GM18508 (cell line): ENCODE results near the gene KLHL7.
"Not testable (repeated sequence)": the region's sequence is repeated elsewhere in the genome, so short reads cannot be mapped to it uniquely, and the experiment has no call there.

Experiments
- ATAC-seq: cut with Tn5 transposase; IDR thresholded peaks from one replicate; pipeline ENCODE4 v1.9.1; 2021; ENCODE audit warnings: moderate number of reproducible peaks; ENCODE audit not compliant: insufficient read depth, unreplicated experiment

KLHL7 gene

GRCh38 chr7:23168111-23168885 lies 62.7 kb downstream of the KLHL7 start:
- ATAC-seq = no peak

- no peak for ATAC-seq
Measured at GRCh38 chr7:23175938-23176337, 70.4 kb downstream of the KLHL7 start.

- peak; percentile 86 for ATAC-seq
Measured at GRCh38 chr7:23181684-23182553, 76.3 kb downstream of the KLHL7 start, which contains the start of gene NUP42. Gene NUP42 (plus strand): TSS chr7:23182048. CDS start chr7:23182086, 38 bp downstream.

- ATAC-seq = no peak
Measured at GRCh38 chr7:23183279-23184012, 77.9 kb downstream of the KLHL7 start.

- no peak for ATAC-seq
Measured at GRCh38 chr7:23184291-23184690, 78.7 kb downstream of the KLHL7 start.

GRCh38 chr7:23184709-23185359 lies 79.2 kb downstream of the KLHL7 start:
- no peak for ATAC-seq

GRCh38 chr7:23185980-23186379 lies 80.4 kb downstream of the KLHL7 start:
- no peak for ATAC-seq

- no peak for ATAC-seq
Measured at GRCh38 chr7:23191022-23191421, 85.4 kb downstream of the KLHL7 start.

GRCh38 chr7:23193650-23194227 lies 88.2 kb downstream of the KLHL7 start:
- not testable (repeated sequence) for ATAC-seq

GRCh38 chr7:23196306-23196705 lies 90.7 kb downstream of the KLHL7 start:
- no peak for ATAC-seq

- ATAC-seq = not testable (repeated sequence)
Measured at GRCh38 chr7:23197745-23198144, 92.2 kb downstream of the KLHL7 start.

- no peak for ATAC-seq
Measured at GRCh38 chr7:23200331-23200730, 94.7 kb downstream of the KLHL7 start.

GRCh38 chr7:23204241-23204640 lies 98.7 kb downstream of the KLHL7 start:
- ATAC-seq = no peak

GRCh38 chr7:23205577-23205908 lies 100.0 kb downstream of the KLHL7 start:
- no peak for ATAC-seq

- ATAC-seq = no peak
Measured at GRCh38 chr7:23205909-23206767, 100.6 kb downstream of the KLHL7 start.

GRCh38 chr7:23207021-23207420 lies 101.4 kb downstream of the KLHL7 start:
- ATAC-seq = no peak

- no peak for ATAC-seq
Measured at GRCh38 chr7:23207884-23208283, 102.3 kb downstream of the KLHL7 start.

- no peak for ATAC-seq
Measured at GRCh38 chr7:23208316-23208715, 102.7 kb downstream of the KLHL7 start.

GRCh38 chr7:23210506-23210905 lies 104.9 kb downstream of the KLHL7 start:
- ATAC-seq = no peak
